HL-60 (cell line): ENCODE results near the gene THAP5.
"Not testable (repeated sequence)": the region's sequence is repeated elsewhere in the genome, so short reads cannot be mapped to it uniquely, and the experiment has no call there.

Experiments
- GABPA ChIP-seq: IDR thresholded peaks from 2 replicates; pipeline ENCODE4 v1.6.1; 2012; ENCODE audit warnings: low read depth
- POLR2AphosphoS5 ChIP-seq: IDR thresholded peaks from 2 replicates; pipeline ENCODE4 v1.6.1; 2012; ENCODE audit warnings: low read depth
- SPI1 ChIP-seq: IDR thresholded peaks from 2 replicates; pipeline ENCODE4 v1.6.1; 2012; ENCODE audit warnings: low read depth, mild to moderate bottlenecking, borderline replicate concordance
- TF ChIP-seq, protein P1 (sequence below): IDR thresholded peaks from one replicate; pipeline ENCODE4 v1.5.1; 2011; ENCODE audit warnings: low read length, control low read depth, inconsistent platforms; ENCODE audit not compliant: insufficient read depth
- TF ChIP-seq, protein P2 (sequence below): IDR thresholded peaks from 2 replicates; pipeline ENCODE4 v1.6.1; 2012; ENCODE audit warnings: low read depth; ENCODE audit not compliant: insufficient replicate concordance

DNA sequence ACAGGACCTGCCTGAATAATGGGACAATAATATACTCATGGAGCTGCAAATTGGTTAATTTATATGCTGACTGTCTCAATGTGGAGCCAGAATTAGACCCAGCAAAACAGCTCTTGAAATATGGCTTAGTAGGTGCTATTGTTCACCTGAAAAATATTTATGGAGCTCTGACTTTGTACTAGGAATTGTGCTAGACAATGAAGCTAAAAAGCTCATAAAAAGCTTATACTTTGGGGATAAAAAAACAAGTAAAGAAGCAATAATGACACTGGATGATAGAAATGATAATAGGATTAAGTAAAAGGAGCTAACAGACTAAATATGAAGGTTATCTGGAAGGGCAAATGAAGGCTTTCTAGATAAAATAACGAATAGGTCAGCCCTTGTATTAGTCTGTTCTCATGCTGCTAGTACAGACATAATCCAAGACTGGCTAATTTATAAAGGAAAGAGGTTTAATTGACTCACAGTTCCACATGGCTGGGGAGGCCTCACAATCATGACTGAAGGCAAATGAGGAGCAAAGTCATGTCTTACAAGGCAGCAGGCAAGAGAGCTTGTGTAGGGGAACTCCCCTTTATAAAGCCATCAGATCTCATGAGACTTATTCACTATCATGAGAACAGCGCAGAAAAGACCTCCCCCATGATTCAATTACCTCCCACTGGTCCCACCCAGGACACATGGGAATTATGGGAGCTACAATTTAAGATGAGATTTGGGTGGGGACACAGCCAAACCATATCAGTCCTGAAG lies 21.2 kb downstream of the THAP5 start:
- TF ChIP-seq, protein P1, sequence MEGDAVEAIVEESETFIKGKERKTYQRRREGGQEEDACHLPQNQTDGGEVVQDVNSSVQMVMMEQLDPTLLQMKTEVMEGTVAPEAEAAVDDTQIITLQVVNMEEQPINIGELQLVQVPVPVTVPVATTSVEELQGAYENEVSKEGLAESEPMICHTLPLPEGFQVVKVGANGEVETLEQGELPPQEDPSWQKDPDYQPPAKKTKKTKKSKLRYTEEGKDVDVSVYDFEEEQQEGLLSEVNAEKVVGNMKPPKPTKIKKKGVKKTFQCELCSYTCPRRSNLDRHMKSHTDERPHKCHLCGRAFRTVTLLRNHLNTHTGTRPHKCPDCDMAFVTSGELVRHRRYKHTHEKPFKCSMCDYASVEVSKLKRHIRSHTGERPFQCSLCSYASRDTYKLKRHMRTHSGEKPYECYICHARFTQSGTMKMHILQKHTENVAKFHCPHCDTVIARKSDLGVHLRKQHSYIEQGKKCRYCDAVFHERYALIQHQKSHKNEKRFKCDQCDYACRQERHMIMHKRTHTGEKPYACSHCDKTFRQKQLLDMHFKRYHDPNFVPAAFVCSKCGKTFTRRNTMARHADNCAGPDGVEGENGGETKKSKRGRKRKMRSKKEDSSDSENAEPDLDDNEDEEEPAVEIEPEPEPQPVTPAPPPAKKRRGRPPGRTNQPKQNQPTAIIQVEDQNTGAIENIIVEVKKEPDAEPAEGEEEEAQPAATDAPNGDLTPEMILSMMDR = not testable (repeated sequence)
- TF ChIP-seq GABPA, POLR2AphosphoS5, SPI1: not testable (repeated sequence)
- TF ChIP-seq, protein P2, sequence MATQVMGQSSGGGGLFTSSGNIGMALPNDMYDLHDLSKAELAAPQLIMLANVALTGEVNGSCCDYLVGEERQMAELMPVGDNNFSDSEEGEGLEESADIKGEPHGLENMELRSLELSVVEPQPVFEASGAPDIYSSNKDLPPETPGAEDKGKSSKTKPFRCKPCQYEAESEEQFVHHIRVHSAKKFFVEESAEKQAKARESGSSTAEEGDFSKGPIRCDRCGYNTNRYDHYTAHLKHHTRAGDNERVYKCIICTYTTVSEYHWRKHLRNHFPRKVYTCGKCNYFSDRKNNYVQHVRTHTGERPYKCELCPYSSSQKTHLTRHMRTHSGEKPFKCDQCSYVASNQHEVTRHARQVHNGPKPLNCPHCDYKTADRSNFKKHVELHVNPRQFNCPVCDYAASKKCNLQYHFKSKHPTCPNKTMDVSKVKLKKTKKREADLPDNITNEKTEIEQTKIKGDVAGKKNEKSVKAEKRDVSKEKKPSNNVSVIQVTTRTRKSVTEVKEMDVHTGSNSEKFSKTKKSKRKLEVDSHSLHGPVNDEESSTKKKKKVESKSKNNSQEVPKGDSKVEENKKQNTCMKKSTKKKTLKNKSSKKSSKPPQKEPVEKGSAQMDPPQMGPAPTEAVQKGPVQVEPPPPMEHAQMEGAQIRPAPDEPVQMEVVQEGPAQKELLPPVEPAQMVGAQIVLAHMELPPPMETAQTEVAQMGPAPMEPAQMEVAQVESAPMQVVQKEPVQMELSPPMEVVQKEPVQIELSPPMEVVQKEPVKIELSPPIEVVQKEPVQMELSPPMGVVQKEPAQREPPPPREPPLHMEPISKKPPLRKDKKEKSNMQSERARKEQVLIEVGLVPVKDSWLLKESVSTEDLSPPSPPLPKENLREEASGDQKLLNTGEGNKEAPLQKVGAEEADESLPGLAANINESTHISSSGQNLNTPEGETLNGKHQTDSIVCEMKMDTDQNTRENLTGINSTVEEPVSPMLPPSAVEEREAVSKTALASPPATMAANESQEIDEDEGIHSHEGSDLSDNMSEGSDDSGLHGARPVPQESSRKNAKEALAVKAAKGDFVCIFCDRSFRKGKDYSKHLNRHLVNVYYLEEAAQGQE = not testable (repeated sequence)
